Stimulated activated CD4-positive, alpha-beta T cell treated with anti-CD3 and anti-CD28 coated beads, Interleukin-15, amount 100 ng/mL, for 24 hours (primary cell): ENCODE measurements around the gene SLMAP.

Source experiments
- DNase-seq: peaks from one replicate; pipeline ENCODE4 v3.0.0-alpha.2; 2020

Gene SLMAP

GRCh38 chr3:57896031-57896430, 139.9 kb downstream of the SLMAP start:
- no peak for DNase-seq

DNA sequence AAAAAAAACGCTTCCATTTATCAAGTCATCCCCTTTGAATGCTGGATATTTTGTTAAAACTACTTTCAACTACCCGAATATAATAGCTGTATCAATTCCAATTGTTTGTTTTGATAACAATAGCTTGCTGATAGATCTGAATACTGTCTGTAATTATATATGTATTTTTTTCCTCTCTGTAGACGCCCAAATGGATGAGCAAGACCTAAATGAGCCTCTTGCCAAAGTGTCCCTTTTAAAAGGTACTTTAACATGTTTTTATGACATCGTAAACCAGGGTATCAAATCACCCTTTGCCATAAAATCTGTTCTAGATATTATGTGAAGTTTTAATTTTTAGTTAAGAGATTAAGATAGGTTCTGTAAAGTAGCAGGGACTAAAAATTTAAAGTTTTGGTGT, 140.6 kb downstream of the SLMAP start:
- no peak for DNase-seq

GRCh38 chr3:57900786-57901185, 144.7 kb downstream of the SLMAP start:
- DNase-seq = no peak

DNA sequence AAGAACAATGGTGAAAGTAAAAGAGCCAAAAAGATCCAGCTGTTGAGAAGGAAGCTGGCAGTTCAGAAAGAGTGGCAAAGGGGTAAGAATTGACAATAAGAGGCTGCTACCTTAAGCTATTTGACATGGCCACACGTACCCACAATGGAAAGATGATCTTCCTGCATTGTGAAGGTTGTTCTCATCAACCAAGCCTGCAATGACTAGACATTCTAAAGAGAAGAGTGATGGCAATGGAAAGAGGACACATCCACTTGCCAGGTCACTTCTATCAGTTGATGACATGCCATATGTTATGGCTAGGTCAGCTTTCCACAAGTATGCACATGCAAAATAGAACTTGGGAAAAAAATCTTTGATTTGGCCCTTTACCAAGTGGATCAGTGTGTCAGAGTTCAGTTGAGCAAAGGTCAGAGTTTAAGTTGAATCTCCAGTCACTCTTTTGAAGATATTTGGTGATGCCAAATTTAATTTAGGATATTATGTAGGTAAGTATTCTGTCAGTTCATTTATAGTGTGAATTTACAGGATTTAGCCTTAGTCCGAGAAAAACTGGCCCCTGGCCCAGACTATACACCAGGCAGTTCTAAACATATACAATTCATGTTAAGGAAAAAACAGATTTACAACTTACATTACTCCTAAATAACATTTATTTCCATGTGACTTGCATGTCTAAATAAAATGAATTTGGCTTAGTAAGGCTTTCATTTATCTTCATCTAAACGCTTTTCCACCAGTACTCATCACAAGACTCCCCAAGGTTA, 147.2 kb downstream of the SLMAP start:
- DNase-seq = no peak

DNA sequence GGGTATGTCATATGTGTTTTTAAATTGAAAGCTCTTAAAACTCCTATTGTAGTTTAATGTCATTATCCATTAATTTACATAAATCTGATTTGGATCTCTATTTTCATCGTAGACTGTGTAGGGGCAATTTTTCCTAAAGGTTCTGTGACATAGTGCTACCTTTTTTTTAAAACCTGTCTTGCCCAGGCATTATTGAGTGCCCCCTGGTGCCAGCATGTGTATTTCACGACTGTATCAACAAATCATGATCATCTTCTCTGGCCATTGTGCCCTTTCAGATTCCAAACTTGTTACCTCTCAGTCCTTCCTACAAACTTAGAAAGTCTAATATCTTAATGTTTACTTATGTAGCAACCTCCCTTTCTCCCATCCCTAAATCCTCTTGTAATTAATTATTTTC, 154.9 kb downstream of the SLMAP start:
- peak; percentile 28 for DNase-seq

GRCh38 chr3:57911593-57911992, 155.5 kb downstream of the SLMAP start:
- DNase-seq = no peak

GRCh38 chr3:57917601-57918000, 161.5 kb downstream of the SLMAP start:
- DNase-seq = no peak

DNA sequence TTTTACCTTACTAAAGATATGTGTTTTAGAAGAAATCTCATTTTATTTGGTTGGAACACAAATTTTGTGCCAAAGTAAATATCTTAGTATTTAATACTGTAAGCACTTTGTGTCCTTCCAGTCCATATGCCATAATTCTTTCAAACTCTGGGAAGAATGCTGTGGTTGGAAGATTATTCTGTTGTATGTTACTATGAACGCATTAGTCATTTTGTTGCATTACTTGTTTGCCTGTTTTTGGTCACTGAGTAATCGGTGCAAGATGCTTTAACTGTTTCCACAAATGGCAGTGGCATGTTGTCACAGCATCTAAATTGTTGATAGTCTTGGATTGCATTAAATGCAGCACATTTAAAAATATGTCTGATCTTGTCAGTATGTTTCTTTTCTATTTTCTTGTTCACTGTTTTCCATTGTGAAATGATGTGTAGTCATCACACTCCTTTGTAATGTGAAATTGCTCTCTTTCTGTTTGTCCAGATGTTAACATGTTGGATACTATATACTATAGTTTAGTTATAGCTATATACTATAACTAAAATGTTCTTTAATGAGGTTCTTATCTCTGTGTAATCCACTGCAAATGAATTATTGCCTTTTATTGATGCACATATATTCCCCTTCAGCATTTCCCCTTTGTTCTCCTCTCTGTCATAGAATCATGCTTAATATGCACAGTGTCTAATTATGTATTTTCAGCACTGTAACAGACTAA, 162.2 kb downstream of the SLMAP start:
- DNase-seq = no peak

DNA sequence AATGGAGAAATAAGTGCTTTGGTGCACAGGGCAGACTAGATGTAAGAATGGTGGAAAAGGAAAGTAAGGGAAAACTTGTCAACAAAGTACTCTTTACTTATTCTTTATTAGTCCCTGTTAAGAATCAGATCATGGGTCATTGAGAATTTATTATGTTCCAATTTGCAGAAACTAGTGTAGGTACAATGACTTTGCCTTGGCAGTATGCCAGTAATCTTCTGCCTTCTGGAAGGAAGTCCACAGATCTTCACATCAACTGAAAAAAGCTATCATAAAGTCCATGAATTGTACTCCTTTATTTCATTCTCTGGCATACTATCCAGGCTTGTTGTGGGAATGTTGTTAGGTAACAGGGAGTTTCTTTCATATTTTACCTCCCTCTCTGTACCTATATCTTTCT, 163.9 kb downstream of the SLMAP start:
- no peak for DNase-seq

DNA sequence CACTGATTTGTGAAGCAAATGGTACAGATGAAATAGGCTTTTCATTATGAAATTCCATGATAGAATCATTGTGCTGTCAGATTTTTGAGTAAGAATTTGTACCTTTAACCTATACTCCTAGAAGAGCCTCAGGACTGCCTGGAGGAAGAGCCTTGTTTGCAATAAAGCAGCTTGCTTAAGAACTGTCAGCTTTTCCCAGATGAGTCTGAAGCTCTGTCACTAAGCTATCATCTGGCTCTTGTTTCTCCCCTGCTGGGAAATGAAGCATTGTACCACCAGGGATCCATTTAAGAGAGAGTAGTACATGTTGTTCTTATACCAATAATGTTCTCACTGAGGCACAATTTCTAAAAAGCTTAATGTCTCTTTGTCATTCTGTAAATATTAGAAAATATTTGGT, 167.0 kb downstream of the SLMAP start:
- DNase-seq = no peak

GRCh38 chr3:57923752-57924151, 167.6 kb downstream of the SLMAP start:
- DNase-seq = no peak

DNA sequence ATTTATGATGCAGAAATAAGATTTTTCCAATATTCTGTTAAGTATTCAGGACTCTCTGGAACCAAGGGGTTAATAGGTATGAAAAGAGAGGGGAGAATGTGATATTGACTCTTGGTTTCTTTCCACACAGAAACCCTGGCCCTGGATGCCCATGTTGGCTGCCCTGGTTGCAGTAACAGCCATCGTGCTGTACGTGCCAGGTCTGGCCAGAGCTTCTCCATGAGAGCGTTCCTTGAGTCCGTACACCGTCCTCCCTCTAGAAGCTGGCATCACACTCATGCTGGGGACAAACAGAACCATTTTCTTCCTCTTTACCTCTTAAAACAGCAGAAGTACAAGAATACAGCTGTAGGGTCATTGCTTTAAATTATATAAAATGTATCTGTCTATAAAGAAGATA, 171.1 kb downstream of the SLMAP start:
- DNase-seq = no peak

GRCh38 chr3:57927916-57928315, 171.8 kb downstream of the SLMAP start:
- DNase-seq = no peak

GRCh38 chr3:57928511-57928910, 172.4 kb downstream of the SLMAP start:
- no peak for DNase-seq

GRCh38 chr3:57929988-57930387, 173.9 kb downstream of the SLMAP start:
- no peak for DNase-seq

DNA sequence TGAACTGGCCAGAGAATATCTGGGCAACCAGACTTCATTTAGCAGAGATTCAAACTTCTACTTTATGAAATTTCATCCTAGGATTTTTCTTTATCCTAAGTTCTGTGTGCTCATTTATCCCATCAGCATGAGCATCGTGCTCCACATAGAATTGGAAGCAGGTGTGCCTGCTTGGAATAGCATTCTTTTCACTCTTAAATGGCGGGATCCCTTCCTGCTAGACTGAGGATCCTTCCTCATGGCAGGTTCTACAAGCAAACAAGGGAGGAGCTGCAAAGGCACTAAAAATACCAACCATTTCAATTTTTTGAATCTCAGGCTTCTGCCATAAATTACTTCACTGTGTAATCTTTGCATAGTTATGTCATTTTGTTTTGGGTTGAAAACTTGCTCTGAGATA, 177.5 kb downstream of the SLMAP start:
- no peak for DNase-seq

- no peak for DNase-seq
These were observed 178.3 kb downstream of the SLMAP start for GRCh38 chr3:57934373-57934772.

DNA sequence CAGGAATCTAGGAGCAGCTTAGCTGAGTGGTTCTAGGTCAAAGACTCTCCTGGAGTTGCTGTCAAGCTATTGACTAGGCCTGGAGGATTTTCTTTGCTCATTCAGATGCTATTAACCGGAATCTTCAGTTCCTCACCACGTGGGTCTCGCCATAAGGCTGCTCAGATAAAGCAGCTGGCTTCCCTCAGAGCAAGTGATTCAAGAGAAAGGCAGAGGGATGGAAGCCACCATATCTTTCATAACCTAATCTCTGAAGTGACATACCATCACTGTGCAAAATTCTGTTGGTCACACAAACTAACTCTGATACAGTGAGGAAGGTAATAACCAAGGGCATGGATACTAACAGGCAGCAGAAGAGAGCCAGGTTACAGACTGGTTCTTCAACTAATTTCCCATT, 179.4 kb downstream of the SLMAP start:
- no peak for DNase-seq

DNA sequence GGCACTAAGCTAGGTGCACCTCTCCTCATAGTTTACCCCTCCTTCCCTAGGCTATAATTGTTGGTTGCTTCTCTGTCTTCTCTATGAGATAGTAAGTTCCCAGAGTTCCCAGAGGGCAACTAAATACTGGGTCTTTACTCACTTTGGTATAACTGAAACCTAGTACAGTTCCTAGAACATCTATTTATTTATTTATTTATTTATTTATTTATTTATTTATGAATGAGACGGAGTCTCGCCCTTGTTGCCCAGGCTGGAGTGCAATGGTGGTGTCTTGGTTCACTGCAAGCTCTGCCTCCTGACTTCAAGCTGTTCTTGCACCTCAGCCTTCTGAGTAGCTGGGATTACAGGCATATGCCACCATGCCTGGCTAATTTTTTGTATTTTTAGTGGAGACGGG, 181.0 kb downstream of the SLMAP start:
- no peak for DNase-seq

- no peak for DNase-seq
These were observed 183.7 kb downstream of the SLMAP start for GRCh38 chr3:57939775-57940174.

GRCh38 chr3:57942388-57942787, 186.3 kb downstream of the SLMAP start:
- no peak for DNase-seq

DNA sequence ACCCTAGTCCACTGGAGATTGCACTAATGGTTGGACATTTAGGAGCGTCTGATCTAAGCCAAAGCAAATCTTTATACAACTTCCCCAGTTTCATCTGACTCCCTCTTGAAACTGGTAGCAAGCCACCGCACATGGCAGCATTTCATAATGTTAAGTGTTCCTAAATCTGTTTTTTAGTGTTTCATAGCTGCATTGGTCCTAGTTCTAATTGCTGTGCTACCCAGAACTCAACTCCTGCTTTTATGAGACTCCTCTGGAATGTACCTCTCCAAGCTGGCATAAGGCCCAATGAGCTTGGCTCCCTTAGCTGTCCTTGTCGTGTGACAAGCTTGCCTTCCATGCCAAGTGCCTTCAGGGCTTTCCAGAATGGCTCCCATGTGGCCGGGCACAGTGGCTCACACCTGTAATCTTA, 186.8 kb downstream of the SLMAP start:
- no peak for DNase-seq

GRCh38 chr3:57943525-57944495, 187.7 kb downstream of the SLMAP start:
- DNase-seq = no peak
